Measurements from ENCODE around the gene KCNA1. TPM values are rescaled to one million over a fixed set of nuclear protein-coding genes. Genes with fewer than 3 reads are reported as not detected.

The KCNA1 gene
- total RNA-seq, 1 donor: 0.18 TPM

DNA sequence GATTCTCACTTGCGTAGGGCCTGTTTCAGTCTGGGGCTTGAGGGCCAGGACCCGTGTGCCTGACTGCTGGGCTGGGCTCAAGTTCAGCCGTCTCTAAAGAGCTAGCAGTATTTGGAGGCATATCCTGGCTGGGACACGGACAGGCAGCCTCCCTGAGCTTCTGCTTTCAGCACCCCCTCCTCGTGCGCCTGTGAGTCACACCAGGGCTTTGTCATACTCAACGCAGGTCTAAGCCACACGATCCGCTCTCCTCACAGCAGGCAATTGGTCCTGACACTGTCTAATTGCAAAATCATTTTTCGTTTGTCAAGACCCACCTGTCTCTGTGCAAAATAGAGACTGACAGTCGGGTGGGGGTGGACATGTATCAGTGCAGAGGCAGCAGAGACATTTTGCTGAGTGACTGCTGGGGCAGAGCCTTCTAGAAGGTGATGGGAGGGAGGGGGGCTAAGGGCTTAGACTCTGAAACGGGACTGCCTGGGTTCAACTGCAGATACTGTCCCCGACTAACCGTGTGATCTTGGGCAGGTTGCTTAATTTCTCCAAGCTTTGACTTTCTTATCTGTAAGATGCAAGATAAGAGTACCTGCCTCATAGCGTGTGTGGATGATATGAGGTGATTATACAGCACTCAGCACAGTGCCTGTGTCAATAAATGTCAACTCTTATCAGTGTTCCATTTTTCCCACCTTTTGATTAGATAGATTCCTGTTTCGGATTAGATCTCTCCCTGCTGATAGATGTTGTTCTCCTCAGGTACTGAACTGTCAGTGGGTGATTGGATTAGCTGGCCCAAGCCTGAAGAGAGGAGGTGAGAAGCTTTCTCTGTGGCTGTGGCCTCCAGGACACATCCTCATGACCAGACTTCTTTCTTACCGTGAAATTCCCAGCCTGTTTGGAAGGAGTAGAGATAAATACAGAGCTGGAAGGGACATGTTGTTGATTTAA lies 53.1 kb downstream of the KCNA1 start:
- TF ChIP-seq, protein P1, sequence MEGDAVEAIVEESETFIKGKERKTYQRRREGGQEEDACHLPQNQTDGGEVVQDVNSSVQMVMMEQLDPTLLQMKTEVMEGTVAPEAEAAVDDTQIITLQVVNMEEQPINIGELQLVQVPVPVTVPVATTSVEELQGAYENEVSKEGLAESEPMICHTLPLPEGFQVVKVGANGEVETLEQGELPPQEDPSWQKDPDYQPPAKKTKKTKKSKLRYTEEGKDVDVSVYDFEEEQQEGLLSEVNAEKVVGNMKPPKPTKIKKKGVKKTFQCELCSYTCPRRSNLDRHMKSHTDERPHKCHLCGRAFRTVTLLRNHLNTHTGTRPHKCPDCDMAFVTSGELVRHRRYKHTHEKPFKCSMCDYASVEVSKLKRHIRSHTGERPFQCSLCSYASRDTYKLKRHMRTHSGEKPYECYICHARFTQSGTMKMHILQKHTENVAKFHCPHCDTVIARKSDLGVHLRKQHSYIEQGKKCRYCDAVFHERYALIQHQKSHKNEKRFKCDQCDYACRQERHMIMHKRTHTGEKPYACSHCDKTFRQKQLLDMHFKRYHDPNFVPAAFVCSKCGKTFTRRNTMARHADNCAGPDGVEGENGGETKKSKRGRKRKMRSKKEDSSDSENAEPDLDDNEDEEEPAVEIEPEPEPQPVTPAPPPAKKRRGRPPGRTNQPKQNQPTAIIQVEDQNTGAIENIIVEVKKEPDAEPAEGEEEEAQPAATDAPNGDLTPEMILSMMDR (IDR thresholded peaks at IDR 0.05; ENCODE audit: insufficient read depth, low read length): no peak
- peak; percentile 4 for DNase-seq (ENCODE audit: low read depth)
- H3K4me3 ChIP-seq (ENCODE audit: low read depth, low read length): no peak overlapping the region

Other genes with a start within 250 kb of the KCNA1 start
- gene GALNT8, start 189.5 kb upstream of the KCNA1 start, total RNA-seq (ENCODE audit: low replicate concordance): 0.90 TPM in 1 of 2 replicates, not detected in the other
- not detected in 2 replicates for gene KCNA5, start 134.0 kb downstream of the KCNA1 start, total RNA-seq (ENCODE audit: low replicate concordance)